Activated CD8-positive, alpha-beta memory T cell treated with anti-CD3 and anti-CD28 coated beads for 4 hours (primary cell): Measurements from ENCODE around the gene PTPRN2.

Experiments
- DNase-seq, 2 donors: peaks; one replicate each; pipeline ENCODE4 v3.0.0-alpha.2; 2020; ENCODE audit warnings: low read depth in 2 of 2

Gene PTPRN2

GRCh38 chr7:158018098-158018762, 569.4 kb downstream of the PTPRN2 start:
- DNase-seq, result no peak

- no peak for DNase-seq
Measured at GRCh38 chr7:158017111-158018097, 570.2 kb downstream of the PTPRN2 start.

- no peak for DNase-seq
Measured at GRCh38 chr7:158016180-158017097, 571.2 kb downstream of the PTPRN2 start.

- no peak for DNase-seq
Measured at GRCh38 chr7:158015403-158016179, 572.0 kb downstream of the PTPRN2 start.

GRCh38 chr7:158014976-158015375, 572.6 kb downstream of the PTPRN2 start:
- no peak for DNase-seq

- DNase-seq, result no peak
Measured at GRCh38 chr7:158013085-158013668, 574.4 kb downstream of the PTPRN2 start.

- DNase-seq, result no peak
Measured at GRCh38 chr7:158011941-158012340, 575.7 kb downstream of the PTPRN2 start.

GRCh38 chr7:158010961-158011693, 576.5 kb downstream of the PTPRN2 start:
- DNase-seq, result no peak

GRCh38 chr7:158009886-158010285, 577.7 kb downstream of the PTPRN2 start:
- DNase-seq, result no peak

GRCh38 chr7:158008267-158008666, 579.4 kb downstream of the PTPRN2 start:
- DNase-seq, result no peak

GRCh38 chr7:158007697-158008257, 579.8 kb downstream of the PTPRN2 start:
- no peak for DNase-seq

- DNase-seq, result no peak
Measured at GRCh38 chr7:158006841-158007696, 580.6 kb downstream of the PTPRN2 start.

GRCh38 chr7:158005531-158005930, 582.1 kb downstream of the PTPRN2 start:
- no peak for DNase-seq

GRCh38 chr7:158004123-158004490, 583.5 kb downstream of the PTPRN2 start:
- no peak for DNase-seq

GRCh38 chr7:158003441-158004122, 584.0 kb downstream of the PTPRN2 start:
- no peak for DNase-seq

- no peak for DNase-seq
Measured at GRCh38 chr7:158002486-158003080, 585.0 kb downstream of the PTPRN2 start.

- no peak for DNase-seq
Measured at GRCh38 chr7:158001621-158002320, 585.9 kb downstream of the PTPRN2 start.
